SK-N-SH treated with all-trans-retinoic acid at 6 μM for 48 hours (cell line): Measurements from ENCODE around the gene ERN1.

ENCODE experiments used
- ARNTL ChIP-seq: fragments of 450-650 bp; formaldehyde crosslinking; IDR thresholded peaks from 2 replicates; pipeline ENCODE4 v1.5.0; 2020; ENCODE audit warnings: low read depth, mild to moderate bottlenecking, moderate library complexity, borderline replicate concordance
- PPARA ChIP-seq: fragments of 250-450 bp; sonication (Bioruptor Pico); IDR thresholded peaks from 2 replicates; pipeline ENCODE4 v1.5.0; 2020; ENCODE audit warnings: mild to moderate bottlenecking, borderline replicate concordance
- RARB ChIP-seq: fragments of 250-450 bp; sonication (Bioruptor Pico); IDR thresholded peaks from 2 replicates; pipeline ENCODE4 v1.8.0; 2021; ENCODE audit warnings: mild to moderate bottlenecking, moderate library complexity
- TCF4 ChIP-seq: fragments of 250-450 bp; sonication (Bioruptor Pico); IDR thresholded peaks from 2 replicates; pipeline ENCODE4 v1.8.0; 2021; ENCODE audit warnings: mild to moderate bottlenecking, moderate library complexity, borderline replicate concordance
- TOX ChIP-seq: fragments of 250-450 bp; sonication (Bioruptor Pico); IDR thresholded peaks from 2 replicates; pipeline ENCODE4 v1.8.0; 2021; ENCODE audit warnings: mild to moderate bottlenecking, moderate library complexity, borderline replicate concordance
- ZC3H10 ChIP-seq: fragments of 250-450 bp; sonication (Bioruptor Pico); IDR thresholded peaks from 2 replicates; pipeline ENCODE4 v1.5.1; 2021; ENCODE audit warnings: mild to moderate bottlenecking, moderate library complexity
- ZFP3 ChIP-seq: fragments of 250-450 bp; sonication (Bioruptor Pico); IDR thresholded peaks from 2 replicates; pipeline ENCODE4 v1.5.0; 2020; ENCODE audit warnings: mild to moderate bottlenecking, moderate library complexity
- TF ChIP-seq, protein P1 (sequence below): fragments of 250-450 bp; sonication (Bioruptor Pico); IDR thresholded peaks from 2 replicates; pipeline ENCODE4 v1.8.0; 2020; ENCODE audit warnings: mild to moderate bottlenecking, moderate library complexity, borderline replicate concordance
- TF ChIP-seq, protein P2 (sequence below): fragments of 250-450 bp; sonication (Bioruptor Pico); IDR thresholded peaks from 2 replicates; pipeline ENCODE4 v1.5.1; 2020; ENCODE audit warnings: low read depth, mild to moderate bottlenecking, moderate library complexity
- TF ChIP-seq, protein P3 (sequence below): fragments of 250-450 bp; sonication (Bioruptor Pico); IDR thresholded peaks from 2 replicates; pipeline ENCODE4 v1.8.0; 2021; ENCODE audit warnings: low read depth, mild to moderate bottlenecking, moderate library complexity, borderline replicate concordance
- TF ChIP-seq, protein P4 (sequence below): fragments of 250-450 bp; sonication (Bioruptor Pico); IDR thresholded peaks from 2 replicates; pipeline ENCODE4 v1.5.1; 2021; ENCODE audit warnings: mild to moderate bottlenecking, moderate library complexity

DNA sequence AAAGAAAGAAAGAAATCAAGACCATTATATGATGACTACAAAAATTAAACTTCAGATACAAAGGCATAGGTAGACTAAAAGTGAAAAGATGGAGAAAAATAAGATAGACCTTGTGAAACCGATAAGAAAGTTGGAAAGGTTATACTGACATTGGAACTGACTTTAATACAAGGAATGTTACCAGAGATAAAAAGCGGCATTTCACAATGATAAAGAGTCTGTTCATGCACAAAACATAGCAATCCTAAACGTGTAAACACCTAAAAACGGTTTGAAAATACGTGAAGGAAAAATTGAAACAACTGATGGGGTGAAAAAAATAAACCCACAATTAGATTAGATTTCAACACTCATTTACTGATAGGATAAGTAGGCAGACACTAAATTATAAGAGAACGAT lies 9.6 kb upstream of the ERN1 start:
- TF ChIP-seq, protein P1, sequence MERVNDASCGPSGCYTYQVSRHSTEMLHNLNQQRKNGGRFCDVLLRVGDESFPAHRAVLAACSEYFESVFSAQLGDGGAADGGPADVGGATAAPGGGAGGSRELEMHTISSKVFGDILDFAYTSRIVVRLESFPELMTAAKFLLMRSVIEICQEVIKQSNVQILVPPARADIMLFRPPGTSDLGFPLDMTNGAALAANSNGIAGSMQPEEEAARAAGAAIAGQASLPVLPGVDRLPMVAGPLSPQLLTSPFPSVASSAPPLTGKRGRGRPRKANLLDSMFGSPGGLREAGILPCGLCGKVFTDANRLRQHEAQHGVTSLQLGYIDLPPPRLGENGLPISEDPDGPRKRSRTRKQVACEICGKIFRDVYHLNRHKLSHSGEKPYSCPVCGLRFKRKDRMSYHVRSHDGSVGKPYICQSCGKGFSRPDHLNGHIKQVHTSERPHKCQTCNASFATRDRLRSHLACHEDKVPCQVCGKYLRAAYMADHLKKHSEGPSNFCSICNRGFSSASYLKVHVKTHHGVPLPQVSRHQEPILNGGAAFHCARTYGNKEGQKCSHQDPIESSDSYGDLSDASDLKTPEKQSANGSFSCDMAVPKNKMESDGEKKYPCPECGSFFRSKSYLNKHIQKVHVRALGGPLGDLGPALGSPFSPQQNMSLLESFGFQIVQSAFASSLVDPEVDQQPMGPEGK (CRISPR knock-in tag) = no peak
- TF ChIP-seq TOX (CRISPR knock-in tag) (no peak), TCF4 (CRISPR knock-in tag) (no peak), RARB (no peak), ZFP3 (CRISPR knock-in tag) (no peak), ZC3H10 (no peak), PPARA (CRISPR knock-in tag) (no peak), ARNTL (CRISPR knock-in tag) (no peak)
- TF ChIP-seq, protein P2, sequence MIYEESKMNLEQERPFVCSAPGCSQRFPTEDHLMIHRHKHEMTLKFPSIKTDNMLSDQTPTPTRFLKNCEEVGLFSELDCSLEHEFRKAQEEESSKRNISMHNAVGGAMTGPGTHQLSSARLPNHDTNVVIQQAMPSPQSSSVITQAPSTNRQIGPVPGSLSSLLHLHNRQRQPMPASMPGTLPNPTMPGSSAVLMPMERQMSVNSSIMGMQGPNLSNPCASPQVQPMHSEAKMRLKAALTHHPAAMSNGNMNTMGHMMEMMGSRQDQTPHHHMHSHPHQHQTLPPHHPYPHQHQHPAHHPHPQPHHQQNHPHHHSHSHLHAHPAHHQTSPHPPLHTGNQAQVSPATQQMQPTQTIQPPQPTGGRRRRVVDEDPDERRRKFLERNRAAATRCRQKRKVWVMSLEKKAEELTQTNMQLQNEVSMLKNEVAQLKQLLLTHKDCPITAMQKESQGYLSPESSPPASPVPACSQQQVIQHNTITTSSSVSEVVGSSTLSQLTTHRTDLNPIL (CRISPR knock-in tag) = no peak
- TF ChIP-seq, protein P3, sequence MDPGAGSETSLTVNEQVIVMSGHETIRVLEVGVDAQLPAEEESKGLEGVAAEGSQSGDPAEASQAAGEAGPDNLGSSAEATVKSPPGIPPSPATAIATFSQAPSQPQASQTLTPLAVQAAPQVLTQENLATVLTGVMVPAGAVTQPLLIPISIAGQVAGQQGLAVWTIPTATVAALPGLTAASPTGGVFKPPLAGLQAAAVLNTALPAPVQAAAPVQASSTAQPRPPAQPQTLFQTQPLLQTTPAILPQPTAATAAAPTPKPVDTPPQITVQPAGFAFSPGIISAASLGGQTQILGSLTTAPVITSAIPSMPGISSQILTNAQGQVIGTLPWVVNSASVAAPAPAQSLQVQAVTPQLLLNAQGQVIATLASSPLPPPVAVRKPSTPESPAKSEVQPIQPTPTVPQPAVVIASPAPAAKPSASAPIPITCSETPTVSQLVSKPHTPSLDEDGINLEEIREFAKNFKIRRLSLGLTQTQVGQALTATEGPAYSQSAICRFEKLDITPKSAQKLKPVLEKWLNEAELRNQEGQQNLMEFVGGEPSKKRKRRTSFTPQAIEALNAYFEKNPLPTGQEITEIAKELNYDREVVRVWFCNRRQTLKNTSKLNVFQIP (CRISPR knock-in tag) = no peak
- TF ChIP-seq, protein P4, sequence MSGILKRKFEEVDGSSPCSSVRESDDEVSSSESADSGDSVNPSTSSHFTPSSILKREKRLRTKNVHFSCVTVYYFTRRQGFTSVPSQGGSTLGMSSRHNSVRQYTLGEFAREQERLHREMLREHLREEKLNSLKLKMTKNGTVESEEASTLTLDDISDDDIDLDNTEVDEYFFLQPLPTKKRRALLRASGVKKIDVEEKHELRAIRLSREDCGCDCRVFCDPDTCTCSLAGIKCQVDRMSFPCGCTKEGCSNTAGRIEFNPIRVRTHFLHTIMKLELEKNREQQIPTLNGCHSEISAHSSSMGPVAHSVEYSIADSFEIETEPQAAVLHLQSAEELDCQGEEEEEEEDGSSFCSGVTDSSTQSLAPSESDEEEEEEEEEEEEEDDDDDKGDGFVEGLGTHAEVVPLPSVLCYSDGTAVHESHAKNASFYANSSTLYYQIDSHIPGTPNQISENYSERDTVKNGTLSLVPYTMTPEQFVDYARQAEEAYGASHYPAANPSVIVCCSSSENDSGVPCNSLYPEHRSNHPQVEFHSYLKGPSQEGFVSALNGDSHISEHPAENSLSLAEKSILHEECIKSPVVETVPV (CRISPR knock-in tag) = no peak
